ENCODE data around the gene SLC6A8. TPM values are rescaled to one million over a fixed set of nuclear protein-coding genes. Genes with fewer than 3 reads are reported as not detected.
A peak's percentile ranks its signal among the peaks of the same experiment; 100 is the strongest.

SLC6A8 gene
- polyA plus RNA-seq, 2 of the 4 experiments (the other 2 are of a cell fraction): 2.0 to 6.1 TPM

- POLR2A ChIA-PET: no interaction called here
- Histone ChIP-seq H3K27ac (no peak overlapping the region), H3K9me3 (no peaks in the 10 kb centered on the region), H3K4me3 (no peak overlapping the region), H3K4me2 (no peak overlapping the region), H3K4me1 (peaks cover 13% of the 10 kb centered on the region; the same call in 1 of the 3 replicates)
- no peak for FAIRE-seq
- peak; percentile 57 to 69 for DNase-seq (ENCODE audit: low read depth in 1 of 2, low spot score in 1 of 2)
- ATAC-seq: peak; percentile 55 to 77; a peak in 5 of 6 replicates
- TF ChIP-seq RAD21 (conservative IDR thresholded peaks at IDR 0.05 in 1 of 2, IDR thresholded peaks at IDR 0.05 in 1 of 2) (peak; percentile 58 to 65; a peak in 4 of 5 replicates), CTCF (IDR thresholded peaks at IDR 0.05) (peak; percentile 31), CBX2 (IDR thresholded peaks at IDR 0.05; ENCODE audit: borderline replicate concordance, low read depth) (no peak)
- WGBS (ENCODE audit: missing lambda C conversion rate): 72% methylated on average over 11 of the region's 26 CpGs
- CTCF ChIA-PET: interaction anchor here (0.6 to 2.9 kb wide), 13 partner anchors 13 to 888 kb away, joined by 3 to 18 read pairs (median 5); no protein-coding TSS in a partner anchor
Measured at GRCh38 chrX:153649178-153649914, 38.4 kb upstream of the SLC6A8 start.

- Histone ChIP-seq H3K4me3 (no peak overlapping the region), H3K4me2 (no peak overlapping the region), H3K9me3 (no peaks in the 10 kb centered on the region), H3K4me1 (peaks cover 7% of the 10 kb centered on the region; the same call in 1 of the 3 replicates), H3K27ac (no peak overlapping the region)
- 73% methylated on average over 20 of the region's 41 CpGs for WGBS (ENCODE audit: missing lambda C conversion rate)
- ChIA-PET POLR2A (no interaction called here), CTCF (interaction anchor here (0.6 to 2.3 kb wide), 9 partner anchors 12 to 887 kb away, joined by 3 to 12 read pairs (median 5); no protein-coding TSS in a partner anchor)
- DNase-seq (ENCODE audit: low read depth in 1 of 2, low spot score in 1 of 2) (no peak), FAIRE-seq (no peak), ATAC-seq (no peak)
- TF ChIP-seq CEBPB (IDR thresholded peaks at IDR 0.05) (no peak), NR3C1 (IDR thresholded peaks at IDR 0.05) (no peak), TFCP2L1 (CRISPR knock-in tag; IDR thresholded peaks at IDR 0.05) (no peak), RARB (CRISPR knock-in tag; IDR thresholded peaks at IDR 0.05) (no peak), BHLHE40 (IDR thresholded peaks at IDR 0.05; ENCODE audit: low read depth, low read length) (no peak), EHMT2 (IDR thresholded peaks at IDR 0.05; ENCODE audit: low read depth) (no peak), REST (IDR thresholded peaks at IDR 0.05) (no peak), CBX2 (IDR thresholded peaks at IDR 0.05; ENCODE audit: borderline replicate concordance, low read depth) (no peak), RCOR1 (IDR thresholded peaks at IDR 0.05; ENCODE audit: low read depth, low read length) (no peak), HEYL (CRISPR knock-in tag; IDR thresholded peaks at IDR 0.05) (no peak), ZNF302 (CRISPR knock-in tag; IDR thresholded peaks at IDR 0.05) (no peak), SMC3 (IDR thresholded peaks at IDR 0.05) (no peak), CTCF (IDR thresholded peaks at IDR 0.05) (no peak), HOXB13 (CRISPR knock-in tag; IDR thresholded peaks at IDR 0.05; ENCODE audit: low read depth) (no peak)
Measured at GRCh38 chrX:153649915-153650782, 37.6 kb upstream of the SLC6A8 start.

Data from A549 (cell line).